Left lung (tissue), 14 donors: Measurements from ENCODE around the gene ALKBH3. TPM values are rescaled to one million over a fixed set of nuclear protein-coding genes. Genes with fewer than 3 reads are reported as not detected.

ENCODE experiments used
- ATAC-seq: fragments of 200-7000 bp; cut with Tn5 transposase; one replicate; pipeline ENCODE4 v1.9.1; 2020; ENCODE audit warnings: moderate library complexity
- DNase-seq, 4 donors: peaks; one replicate each; pipeline ENCODE4 v3.0.0-alpha.2; 2013 to 2020
- H3K27ac ChIP-seq, 2 donors: fragments of 200-600 bp; sonication (generic) in 1 of 2; one replicate each; pipeline versions ENCODE4 v1.5.0 to v1.8.0; 2020 to 2021
- H3K27me3 ChIP-seq, 2 donors: fragments of 200-600 bp; sonication (generic) in 1 of 2; one replicate each; pipeline versions ENCODE4 v1.5.0 to v1.8.0; 2020 to 2021
- H3K36me3 ChIP-seq, 2 donors: fragments of 200-600 bp; sonication (generic) in 1 of 2; one replicate each; pipeline versions ENCODE4 v1.5.0 to v1.8.0; 2020 to 2021
- H3K4me1 ChIP-seq, 2 donors: fragments of 200-600 bp; one replicate each; pipeline ENCODE4 v1.8.0; 2021
- H3K4me3 ChIP-seq, 2 donors: fragments of 200-600 bp; sonication (generic) in 1 of 2; one replicate each; pipeline versions ENCODE4 v1.5.0 to v1.8.0; 2020 to 2021; ENCODE audit warnings: mild to moderate bottlenecking in 1 of 2
- H3K9me3 ChIP-seq, 2 donors: fragments of 200-600 bp; sonication (generic) in 1 of 2; one replicate each; pipeline versions ENCODE4 v1.5.0 to v1.8.0; 2020 to 2021
- intact Hi-C, 2 donors: fragments of 100-400 bp; cut with DNase I; formaldehyde crosslinking; loops; one replicate each; pipeline versions ENCODE4 v1.11.2 to v1.14.2; 2022
- long read RNA-seq, 12 donors: library from polyadenylated mRNA in 2 of 12; unstranded in 2 of 12; transcript quantifications; one replicate each; pipeline ENCODE4 v2.0.0 and lab custom pipeline, GENCODE V29; 2019 to 2026
- polyA plus RNA-seq, 6 donors: library from polyadenylated mRNA; unstranded; fragments of 120-200 nt; gene quantifications; one replicate each; pipeline ENCODE4 v1.2.1, GENCODE V29; 2013; ENCODE audit not compliant: insufficient read length in 6 of 6
- total RNA-seq, 2 donors: library from RNA; stranded (reverse); fragmentation: NEBNext Ultra II Directional; extraction: Animal tissue kit (Norgen Biotek cat#: 25700); gene quantifications; one replicate each; pipeline ENCODE4 v1.2.1, GENCODE V29; 2021
- TF ChIP-seq, protein P1 (sequence below), 2 donors: fragments of 200-600 bp; sonication (generic) in 1 of 2; IDR thresholded peaks; one replicate each; pipeline versions ENCODE4 v1.5.0 to v1.8.0; 2021; ENCODE audit warnings: antibody characterized with exemption in 2 of 2
- donor health status: DM: no; HTN: yes; CAD: no.
- donor health status: DM: no; HTN: no; CAD: no.

The ALKBH3 gene
- total RNA-seq (10 to 100 TPM; 28.8 to 36.6 TPM), polyA plus RNA-seq (10 to 100 TPM; 34.7 to 43.3 (median 40.3) TPM)
- long read RNA-seq, donor 1, transcript ALKBH3-201 (10 exons, 1,474 nt): major isoform, 7 of 10 reads
- long read RNA-seq, donor 1, partial matches to known transcripts: 0 of 10 reads
- long read RNA-seq, donor 1, other reads (novel, unspliced or antisense): 0 of 10 reads
- long read RNA-seq, donor 2, partial matches to known transcripts: 6 of 9 reads
- long read RNA-seq, donor 2, other reads (novel, unspliced or antisense): 0 of 9 reads
- long read RNA-seq, donor 3, partial matches to known transcripts: 0 of 3 reads
- long read RNA-seq, donor 3, other reads (novel, unspliced or antisense): 0 of 3 reads
- long read RNA-seq, donor 4, transcript ALKBH3-201 (10 exons, 1,474 nt): major isoform, 12 of 16 reads
- long read RNA-seq, donor 4, partial matches to known transcripts: 1 of 16 reads
- long read RNA-seq, donor 4, other reads (novel, unspliced or antisense): 3 of 16 reads
- long read RNA-seq, donor 5, partial matches to known transcripts: 0 of 7 reads
- long read RNA-seq, donor 5, other reads (novel, unspliced or antisense): 0 of 7 reads
- long read RNA-seq, donor 6, partial matches to known transcripts: 0 of 2 reads
- long read RNA-seq, donor 6, other reads (novel, unspliced or antisense): 0 of 2 reads
- long read RNA-seq, donor 7, partial matches to known transcripts: 0 of 3 reads
- long read RNA-seq, donor 7, other reads (novel, unspliced or antisense): 0 of 3 reads
- long read RNA-seq, donor 8, transcript ALKBH3-201 (10 exons, 1,474 nt): major isoform, 7 of 8 reads
- long read RNA-seq, donor 8, partial matches to known transcripts: 0 of 8 reads
- long read RNA-seq, donor 8, other reads (novel, unspliced or antisense): 0 of 8 reads
- long read RNA-seq, donor 9: 0 reads
- long read RNA-seq, donor 10, transcript ALKBH3-201 (10 exons, 1,474 nt): major isoform, 11 of 12 reads
- long read RNA-seq, donor 10, partial matches to known transcripts: 0 of 12 reads
- long read RNA-seq, donor 10, other reads (novel, unspliced or antisense): 0 of 12 reads
- long read RNA-seq, donor 11, partial matches to known transcripts: 0 of 4 reads
- long read RNA-seq, donor 11, other reads (novel, unspliced or antisense): 0 of 4 reads
- long read RNA-seq, donor 12, partial matches to known transcripts: 0 of 2 reads
- long read RNA-seq, donor 12, other reads (novel, unspliced or antisense): 0 of 2 reads

DNA sequence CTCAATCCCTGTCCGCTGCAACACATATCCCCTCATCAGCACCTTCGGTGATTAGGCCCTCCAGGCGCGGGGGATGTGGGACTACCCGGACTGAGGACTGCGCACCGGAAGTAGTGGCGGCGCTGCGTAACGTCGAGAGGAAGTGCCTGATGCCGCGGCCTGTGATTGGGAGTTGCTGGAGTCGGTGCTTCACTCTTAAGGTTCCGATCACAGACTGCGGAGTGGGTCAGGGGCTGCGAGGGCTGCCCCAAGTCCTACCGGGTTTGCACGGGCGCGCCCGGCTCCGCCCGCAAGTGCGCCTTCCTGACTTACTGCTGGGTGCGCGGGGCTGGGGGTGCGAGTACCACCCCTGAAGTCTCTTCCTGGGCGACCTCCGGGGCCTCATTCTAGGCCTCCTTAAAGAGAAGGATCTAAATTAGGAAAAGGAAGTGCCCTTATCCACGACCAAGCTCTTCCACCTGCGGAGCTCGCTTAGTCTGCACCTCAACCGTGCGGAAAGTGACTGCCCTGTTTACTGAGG lies at the start of gene ALKBH3:
Gene ALKBH3, plus strand, starts transcription at position 192 of the 520 bp plus-strand sequence. CDS start 1,822 bp downstream, outside the sequence.
- H3K36me3 ChIP-seq: peaks cover 0 to 32% of the 10 kb centered on the region in 2 donors
- DNase-seq: peak; percentile 84 to 94 (median 92)
- peaks cover 0 to 40% of the 10 kb centered on the region in 2 donors for H3K27me3 ChIP-seq
- H3K9me3 ChIP-seq: no peaks in the 10 kb centered on the region
- intact Hi-C loops: no loop called here
- ATAC-seq: peak; percentile 100
- peaks cover 7 to 18% of the 10 kb centered on the region in 2 donors for H3K4me1 ChIP-seq
- TF ChIP-seq, protein P1, sequence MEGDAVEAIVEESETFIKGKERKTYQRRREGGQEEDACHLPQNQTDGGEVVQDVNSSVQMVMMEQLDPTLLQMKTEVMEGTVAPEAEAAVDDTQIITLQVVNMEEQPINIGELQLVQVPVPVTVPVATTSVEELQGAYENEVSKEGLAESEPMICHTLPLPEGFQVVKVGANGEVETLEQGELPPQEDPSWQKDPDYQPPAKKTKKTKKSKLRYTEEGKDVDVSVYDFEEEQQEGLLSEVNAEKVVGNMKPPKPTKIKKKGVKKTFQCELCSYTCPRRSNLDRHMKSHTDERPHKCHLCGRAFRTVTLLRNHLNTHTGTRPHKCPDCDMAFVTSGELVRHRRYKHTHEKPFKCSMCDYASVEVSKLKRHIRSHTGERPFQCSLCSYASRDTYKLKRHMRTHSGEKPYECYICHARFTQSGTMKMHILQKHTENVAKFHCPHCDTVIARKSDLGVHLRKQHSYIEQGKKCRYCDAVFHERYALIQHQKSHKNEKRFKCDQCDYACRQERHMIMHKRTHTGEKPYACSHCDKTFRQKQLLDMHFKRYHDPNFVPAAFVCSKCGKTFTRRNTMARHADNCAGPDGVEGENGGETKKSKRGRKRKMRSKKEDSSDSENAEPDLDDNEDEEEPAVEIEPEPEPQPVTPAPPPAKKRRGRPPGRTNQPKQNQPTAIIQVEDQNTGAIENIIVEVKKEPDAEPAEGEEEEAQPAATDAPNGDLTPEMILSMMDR (IDR thresholded peaks at IDR 0.05): no peak
- peak within 1 kb of the TSS; percentile 68 to 77 for H3K4me3 ChIP-seq
- H3K27ac ChIP-seq: peak within 1 kb of the TSS; percentile 45 to 65

DNA sequence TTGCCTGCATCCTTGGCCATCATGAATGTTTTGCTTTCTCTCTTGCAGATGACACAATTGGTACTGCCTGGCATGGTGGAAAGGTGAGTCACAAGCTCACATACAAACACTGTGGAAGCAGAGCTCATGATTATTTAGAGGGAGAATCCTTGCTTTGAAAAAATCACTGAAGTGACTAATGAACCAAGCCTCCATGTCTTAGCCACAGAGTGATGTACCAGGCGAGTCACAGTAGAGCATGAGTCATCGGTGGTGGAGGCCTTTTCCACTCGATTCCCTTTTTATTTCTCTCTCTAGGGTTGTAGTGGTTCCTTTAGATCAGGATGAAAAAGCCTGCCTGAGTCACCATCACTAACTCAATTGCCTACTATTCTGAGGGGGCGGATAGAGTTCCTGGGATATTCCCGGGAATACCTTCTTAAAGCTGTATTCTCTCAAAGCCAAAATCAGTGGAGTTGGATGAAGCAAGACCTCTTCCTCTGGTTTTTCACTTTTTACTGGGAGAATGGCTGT lies 49.6 kb upstream of the ALKBH3 start:
- ATAC-seq: peak; percentile 90
- H3K36me3 ChIP-seq: peaks cover 0 to 5% of the 10 kb centered on the region in 2 donors
- H3K9me3 ChIP-seq: no peaks in the 10 kb centered on the region
- H3K4me1 ChIP-seq: peaks cover 5 to 20% of the 10 kb centered on the region in 2 donors
- H3K4me3 ChIP-seq: no peak overlapping the region
- H3K27me3 ChIP-seq: no peaks in the 10 kb centered on the region
- DNase-seq: peak in 1 of 4 donors; percentile 51
- intact Hi-C loops: no loop called here
- peak overlapping the region in 1 of 2 donors; percentile 5 for H3K27ac ChIP-seq
- TF ChIP-seq, protein P1 (IDR thresholded peaks at IDR 0.05): no peak

DNA sequence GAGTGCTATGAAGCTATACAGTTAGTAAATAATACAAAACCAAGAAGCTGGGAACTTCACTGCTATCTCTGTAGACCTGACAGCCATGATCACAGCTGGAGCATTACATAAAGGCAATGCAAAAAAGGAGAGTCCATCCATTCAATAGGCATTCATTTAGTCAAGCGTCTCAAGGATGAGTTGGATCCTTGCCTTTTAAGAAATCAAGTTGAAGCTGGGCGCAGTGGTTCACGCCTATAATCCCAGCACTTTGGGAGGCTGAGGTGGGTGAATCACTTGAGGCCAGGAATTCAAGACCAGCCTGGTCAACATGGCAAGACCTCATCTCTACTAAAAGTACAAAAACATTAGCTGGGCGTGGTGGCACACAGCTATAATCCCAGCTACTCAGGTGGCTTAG lies 48.1 kb upstream of the ALKBH3 start:
- no peak overlapping the region for H3K27ac ChIP-seq
- TF ChIP-seq, protein P1 (IDR thresholded peaks at IDR 0.05): no peak
- no peak for ATAC-seq
- H3K4me3 ChIP-seq: no peak overlapping the region
- H3K27me3 ChIP-seq: no peaks in the 10 kb centered on the region
- intact Hi-C loops: no loop called here
- H3K36me3 ChIP-seq: peaks cover 0 to 5% of the 10 kb centered on the region in 2 donors
- no peak for DNase-seq
- H3K9me3 ChIP-seq: no peaks in the 10 kb centered on the region
- H3K4me1 ChIP-seq: peaks cover 5 to 20% of the 10 kb centered on the region in 2 donors

DNA sequence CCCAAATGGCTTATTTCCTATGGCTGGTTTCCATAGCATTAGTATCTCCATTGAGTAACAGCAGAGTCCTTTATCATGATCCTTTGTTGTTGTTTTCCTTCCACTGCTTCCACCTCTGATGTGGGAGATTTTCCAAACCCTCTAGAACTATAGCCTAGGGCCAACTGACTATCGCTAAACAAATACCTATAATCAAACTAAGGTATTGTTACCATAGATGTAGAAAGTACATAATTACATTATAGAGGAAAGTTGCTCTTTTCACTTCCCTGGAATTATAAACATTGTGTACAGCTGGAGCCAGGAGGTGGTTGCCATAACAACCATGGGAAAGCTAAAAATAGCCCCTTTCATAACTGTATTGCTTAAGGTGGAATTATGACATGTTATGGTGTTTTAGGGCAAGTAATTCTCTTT lies 47.0 kb upstream of the ALKBH3 start:
- Histone ChIP-seq H3K27me3 (no peaks in the 10 kb centered on the region), H3K4me1 (peaks cover 5 to 20% of the 10 kb centered on the region in 2 donors), H3K27ac (no peak overlapping the region), H3K4me3 (no peak overlapping the region), H3K36me3 (peaks cover 0 to 5% of the 10 kb centered on the region in 2 donors), H3K9me3 (no peaks in the 10 kb centered on the region)
- TF ChIP-seq, protein P1 (IDR thresholded peaks at IDR 0.05): no peak
- DNase-seq (peak in 2 of 4 donors; percentile 59 to 78), ATAC-seq (peak; percentile 39)
- intact Hi-C loops: no loop called here
